ENCODE results near the gene HOXB2.

Gene HOXB2

DNA sequence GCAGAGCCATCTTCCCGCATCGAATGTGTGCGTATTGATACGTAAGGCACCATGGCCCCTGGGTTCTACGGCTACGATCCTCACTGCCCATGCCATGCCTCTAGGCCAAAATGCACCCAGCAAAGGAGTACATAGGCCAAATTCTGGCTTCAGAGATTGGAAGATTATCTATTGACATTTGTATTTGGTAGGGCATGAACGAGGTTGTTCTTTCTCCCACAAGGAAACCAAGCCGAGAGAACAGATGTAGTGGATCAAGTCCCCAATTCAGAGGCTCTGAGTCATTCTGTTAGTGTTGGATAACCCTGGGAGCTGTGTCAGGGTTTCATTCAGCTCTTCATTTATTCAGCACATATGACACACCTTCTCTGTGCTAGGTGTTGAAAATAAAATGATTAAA, 50.6 kb downstream of the HOXB2 start:
- in situ Hi-C loops (cut with MboI; ENCODE audit: low sequenced_read_pairs), result no loop called here
